GM18519 (cell line): ENCODE measurements around the gene RPS6KC1.
"Not testable (repeated sequence)": the region's sequence is repeated elsewhere in the genome, so short reads cannot be mapped to it uniquely, and the experiment has no call there.

Experiments
- ATAC-seq: cut with Tn5 transposase; IDR thresholded peaks from one replicate; pipeline ENCODE4 v1.9.1; 2021; ENCODE audit warnings: mild to moderate bottlenecking, moderate library complexity; ENCODE audit not compliant: unreplicated experiment, low FRiP score

Gene RPS6KC1, protein sequence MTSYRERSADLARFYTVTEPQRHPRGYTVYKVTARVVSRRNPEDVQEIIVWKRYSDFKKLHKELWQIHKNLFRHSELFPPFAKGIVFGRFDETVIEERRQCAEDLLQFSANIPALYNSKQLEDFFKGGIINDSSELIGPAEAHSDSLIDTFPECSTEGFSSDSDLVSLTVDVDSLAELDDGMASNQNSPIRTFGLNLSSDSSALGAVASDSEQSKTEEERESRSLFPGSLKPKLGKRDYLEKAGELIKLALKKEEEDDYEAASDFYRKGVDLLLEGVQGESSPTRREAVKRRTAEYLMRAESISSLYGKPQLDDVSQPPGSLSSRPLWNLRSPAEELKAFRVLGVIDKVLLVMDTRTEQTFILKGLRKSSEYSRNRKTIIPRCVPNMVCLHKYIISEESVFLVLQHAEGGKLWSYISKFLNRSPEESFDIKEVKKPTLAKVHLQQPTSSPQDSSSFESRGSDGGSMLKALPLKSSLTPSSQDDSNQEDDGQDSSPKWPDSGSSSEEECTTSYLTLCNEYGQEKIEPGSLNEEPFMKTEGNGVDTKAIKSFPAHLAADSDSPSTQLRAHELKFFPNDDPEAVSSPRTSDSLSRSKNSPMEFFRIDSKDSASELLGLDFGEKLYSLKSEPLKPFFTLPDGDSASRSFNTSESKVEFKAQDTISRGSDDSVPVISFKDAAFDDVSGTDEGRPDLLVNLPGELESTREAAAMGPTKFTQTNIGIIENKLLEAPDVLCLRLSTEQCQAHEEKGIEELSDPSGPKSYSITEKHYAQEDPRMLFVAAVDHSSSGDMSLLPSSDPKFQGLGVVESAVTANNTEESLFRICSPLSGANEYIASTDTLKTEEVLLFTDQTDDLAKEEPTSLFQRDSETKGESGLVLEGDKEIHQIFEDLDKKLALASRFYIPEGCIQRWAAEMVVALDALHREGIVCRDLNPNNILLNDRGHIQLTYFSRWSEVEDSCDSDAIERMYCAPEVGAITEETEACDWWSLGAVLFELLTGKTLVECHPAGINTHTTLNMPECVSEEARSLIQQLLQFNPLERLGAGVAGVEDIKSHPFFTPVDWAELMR

DNA sequence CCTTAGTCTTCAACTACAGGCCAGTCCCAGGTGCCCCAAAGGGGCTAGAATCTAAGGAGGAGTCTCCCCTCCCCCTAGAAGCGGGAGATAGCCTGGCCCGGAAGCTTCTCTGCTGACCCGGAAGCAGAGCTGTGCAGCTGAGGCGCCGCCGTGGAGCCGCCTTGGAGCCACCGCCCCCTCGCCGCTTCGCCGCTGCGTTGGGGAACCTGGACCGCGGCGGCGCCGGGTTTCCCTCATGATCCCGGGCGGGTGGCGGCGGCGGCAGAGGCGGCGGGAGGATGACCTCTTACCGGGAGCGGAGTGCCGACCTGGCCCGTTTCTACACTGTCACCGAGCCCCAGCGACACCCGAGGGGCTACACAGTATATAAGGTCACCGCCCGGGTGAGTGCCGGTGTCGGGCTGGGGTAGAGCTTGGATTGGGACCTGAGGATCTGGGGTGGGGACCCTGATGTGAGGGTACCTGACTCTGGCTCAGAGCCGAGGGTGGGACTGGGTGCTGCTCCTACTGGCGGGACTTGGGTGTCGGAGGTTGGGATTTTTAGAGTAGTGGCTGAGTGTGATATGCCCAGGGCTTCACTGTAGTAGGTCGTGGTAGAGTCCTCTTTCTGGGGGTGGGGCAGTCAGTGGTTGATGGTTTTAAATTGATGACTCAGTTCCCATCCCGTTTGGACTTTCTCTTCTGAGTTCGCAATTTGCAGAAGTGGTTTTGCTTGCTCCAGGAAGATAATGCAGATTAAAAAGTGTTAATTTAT, at the start of gene RPS6KC1:
Gene RPS6KC1 (plus strand): TSS at position 115 of the 754 bp plus-strand sequence. CDS start 164 bp downstream, at position 279.
- ATAC-seq = peak; percentile 94

DNA sequence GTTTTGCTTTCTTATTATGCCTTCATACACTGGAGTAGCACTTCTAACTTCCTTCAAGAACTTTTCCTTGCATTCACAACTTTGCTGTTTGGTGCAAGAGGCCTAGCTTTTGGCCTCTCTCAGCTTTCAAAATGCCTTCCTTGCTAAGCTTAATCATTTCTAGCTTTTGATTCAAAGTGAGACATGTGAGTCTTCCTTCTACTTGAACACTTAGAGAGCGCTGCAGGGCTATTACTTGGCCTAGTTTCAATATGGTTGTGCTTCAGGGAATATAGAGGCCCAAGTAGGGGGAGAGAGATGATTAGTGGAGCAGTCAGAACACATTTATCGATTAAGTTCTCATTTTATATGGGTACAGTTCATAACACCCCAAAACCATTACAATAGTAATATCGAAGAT, 47.8 kb upstream of the RPS6KC1 start:
- no peak for ATAC-seq

DNA sequence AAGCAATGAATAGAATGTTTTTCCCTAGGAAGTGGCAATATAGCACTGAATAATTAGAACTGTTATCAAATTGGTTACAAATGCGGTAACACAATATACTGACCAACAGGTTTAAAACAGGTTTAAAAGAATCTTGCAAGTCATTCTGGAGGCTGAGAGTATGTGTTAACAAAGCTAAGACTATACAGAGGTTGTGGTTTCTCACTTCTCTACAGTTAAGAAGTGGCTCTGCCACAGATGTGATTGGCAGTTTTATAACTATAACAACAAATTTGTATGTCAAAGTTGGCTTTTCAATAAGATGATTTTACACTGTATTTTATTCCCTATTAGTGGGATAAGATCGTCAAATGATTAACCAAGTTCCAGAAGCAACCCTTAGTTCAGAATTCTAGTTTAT, 42.5 kb upstream of the RPS6KC1 start:
- ATAC-seq = peak; percentile 86

DNA sequence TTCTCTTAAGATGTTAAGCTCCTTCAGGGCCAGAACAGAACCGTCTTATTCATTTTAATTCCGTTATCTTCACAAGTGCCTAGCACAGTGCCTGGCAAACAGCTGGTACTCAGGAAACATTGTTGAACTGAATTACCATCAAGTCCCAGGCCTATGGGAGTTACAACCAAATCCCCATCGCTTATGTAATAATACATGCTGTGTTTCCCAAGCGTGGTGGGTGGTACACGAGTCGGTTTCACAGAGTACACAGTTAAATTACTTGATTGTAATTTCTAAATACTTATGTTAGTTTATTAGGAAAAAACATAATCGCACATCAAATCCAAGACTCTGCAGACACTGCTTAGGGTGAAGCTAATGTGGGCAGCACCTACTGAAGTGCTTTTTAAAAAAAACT, 36.4 kb upstream of the RPS6KC1 start:
- no peak for ATAC-seq

DNA sequence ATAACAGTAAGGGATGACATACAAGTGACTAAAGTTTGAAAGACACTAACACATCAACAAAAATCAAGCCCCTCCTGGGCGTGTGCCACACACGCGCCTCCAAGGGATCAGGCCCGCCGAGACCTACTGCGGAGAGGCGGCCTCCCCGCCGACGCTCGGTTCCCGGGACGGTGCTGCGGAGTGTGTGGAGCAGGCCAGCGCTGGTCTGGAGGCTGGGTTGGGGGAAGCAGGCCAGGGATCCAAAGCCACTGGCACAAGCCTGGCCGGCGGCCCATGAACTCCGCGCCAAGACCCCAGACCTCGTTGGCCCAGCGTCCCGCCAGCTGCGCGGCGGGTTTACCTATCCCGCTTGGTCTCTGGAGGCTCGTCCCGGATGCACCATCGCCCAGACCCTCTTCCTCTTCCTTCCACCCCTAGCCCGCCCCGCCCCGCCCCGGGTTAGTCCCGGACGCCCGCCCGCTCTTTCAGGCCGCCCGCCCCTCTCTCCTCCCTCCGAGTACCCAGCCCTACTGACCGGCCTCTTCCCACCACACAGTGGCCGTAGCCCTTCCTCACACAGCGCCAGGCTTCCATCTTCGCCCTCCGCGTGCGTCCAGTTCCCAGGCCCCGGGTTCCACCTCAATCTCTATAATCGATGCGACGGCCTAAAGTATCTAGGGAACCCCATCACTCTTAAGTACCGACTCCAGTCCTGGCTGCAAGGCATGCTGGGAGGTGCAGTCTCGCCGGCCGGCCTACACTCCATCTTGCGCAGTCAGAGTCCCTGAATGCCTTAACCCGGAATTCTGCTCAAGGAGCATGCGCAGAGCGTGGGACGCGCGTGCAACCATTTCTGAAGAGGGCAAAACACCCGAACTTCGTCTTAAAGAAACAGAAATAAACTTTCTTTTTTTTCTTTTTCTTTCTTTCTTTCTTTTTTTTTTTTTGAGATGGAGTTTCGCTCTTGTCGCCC, 35.7 kb upstream of the RPS6KC1 start, which contains the start of gene ANGEL2:
Gene ANGEL2 (minus strand): TSS at position 769 of the 952 bp plus-strand sequence. CDS start 196 bp downstream, at position 573.
- ATAC-seq = peak; percentile 89

DNA sequence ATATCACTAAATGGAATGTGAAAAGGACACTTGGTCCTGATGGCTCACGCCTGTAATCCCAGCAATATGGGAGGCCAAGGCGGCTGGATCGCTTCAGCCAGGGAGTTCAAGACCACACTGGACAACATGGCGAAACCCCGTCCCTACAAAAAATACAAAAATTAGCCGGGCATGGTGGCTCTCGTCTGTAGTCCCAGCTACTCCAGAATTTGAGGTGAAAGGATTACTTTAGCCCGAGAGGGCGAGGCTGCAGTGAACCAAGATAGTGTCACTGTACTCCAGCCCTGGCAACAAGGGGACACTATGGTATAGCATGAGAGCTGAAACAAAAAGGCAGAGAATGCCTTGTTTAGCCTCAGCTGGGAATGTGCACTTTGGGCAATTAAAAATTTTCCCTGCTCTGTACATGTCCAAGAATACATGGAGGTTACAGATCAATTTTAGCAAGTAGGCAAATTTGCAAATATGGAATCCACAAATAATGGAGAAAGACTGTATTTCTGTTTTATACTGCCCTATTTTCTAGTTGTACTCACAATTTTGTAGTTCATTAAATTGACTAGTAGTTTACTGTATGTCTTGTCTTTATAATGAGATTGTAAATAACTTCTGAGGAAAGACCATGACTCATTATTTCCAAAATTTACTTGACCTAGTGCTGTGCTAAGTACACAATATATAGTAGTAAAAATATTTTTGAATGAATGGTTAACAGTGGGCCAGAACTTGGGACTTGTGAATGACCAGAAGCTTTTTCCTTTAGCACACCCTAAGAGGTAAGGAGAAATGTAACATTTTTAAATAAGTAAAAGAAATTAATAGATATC, 33.4 kb upstream of the RPS6KC1 start:
- ATAC-seq = no peak

DNA sequence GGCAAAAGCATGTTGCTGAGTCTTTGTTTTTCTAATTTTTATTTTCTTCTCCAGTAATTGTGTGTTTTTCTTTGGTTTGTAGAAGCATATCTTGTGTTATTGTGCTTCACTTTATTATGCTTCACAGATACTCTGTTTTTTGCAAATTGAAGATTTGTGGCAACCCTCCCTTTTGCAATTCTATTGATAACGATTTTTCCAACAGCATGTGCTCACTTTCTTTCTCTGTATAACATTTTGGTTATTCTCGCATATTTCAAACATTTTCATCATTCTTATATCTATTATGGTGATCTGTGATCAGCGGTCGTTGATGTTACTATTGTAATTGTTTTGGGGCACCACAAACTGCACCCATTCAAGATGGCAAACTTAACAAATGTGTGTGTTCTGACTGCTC, 31.6 kb upstream of the RPS6KC1 start:
- no peak for ATAC-seq

DNA sequence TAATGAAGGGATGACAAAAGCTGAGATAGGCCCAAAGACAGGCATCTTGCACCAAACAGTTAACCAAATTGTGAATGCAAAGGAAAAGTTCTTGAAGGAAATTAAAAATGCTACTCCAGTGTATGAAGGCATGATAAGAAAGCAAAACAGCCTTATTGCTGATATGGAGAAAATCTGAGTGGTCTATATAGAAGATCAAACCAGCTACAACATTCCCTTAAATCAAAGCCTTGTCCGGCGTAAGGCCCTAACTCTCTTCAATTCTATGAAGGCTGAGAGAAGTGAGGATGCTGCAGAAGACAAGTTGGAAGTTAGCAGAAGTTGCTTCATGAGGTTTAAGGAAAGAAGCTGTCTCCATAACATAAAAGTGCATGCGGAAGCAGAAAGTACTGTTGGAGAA, 31.0 kb upstream of the RPS6KC1 start:
- ATAC-seq = no peak

DNA sequence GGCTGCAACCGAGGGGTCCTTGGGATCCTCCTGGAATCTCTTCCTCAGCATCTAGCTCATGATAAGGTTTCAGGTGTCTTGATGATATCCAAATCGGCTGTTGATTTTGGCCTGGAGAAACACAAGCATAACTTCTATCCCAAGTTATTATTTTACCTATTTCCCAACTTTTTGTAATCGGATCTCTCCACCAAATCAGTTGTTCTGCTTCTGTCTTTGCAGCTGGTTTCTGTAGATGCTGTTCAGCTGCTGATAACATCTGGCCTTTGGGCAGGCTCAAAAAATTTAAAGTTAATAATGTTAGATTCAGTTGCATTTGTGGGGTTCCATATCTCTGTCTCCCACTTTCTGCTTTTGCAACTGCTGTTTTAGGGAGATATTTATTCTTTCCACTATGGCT, 24.0 kb upstream of the RPS6KC1 start:
- ATAC-seq = not testable (repeated sequence)

DNA sequence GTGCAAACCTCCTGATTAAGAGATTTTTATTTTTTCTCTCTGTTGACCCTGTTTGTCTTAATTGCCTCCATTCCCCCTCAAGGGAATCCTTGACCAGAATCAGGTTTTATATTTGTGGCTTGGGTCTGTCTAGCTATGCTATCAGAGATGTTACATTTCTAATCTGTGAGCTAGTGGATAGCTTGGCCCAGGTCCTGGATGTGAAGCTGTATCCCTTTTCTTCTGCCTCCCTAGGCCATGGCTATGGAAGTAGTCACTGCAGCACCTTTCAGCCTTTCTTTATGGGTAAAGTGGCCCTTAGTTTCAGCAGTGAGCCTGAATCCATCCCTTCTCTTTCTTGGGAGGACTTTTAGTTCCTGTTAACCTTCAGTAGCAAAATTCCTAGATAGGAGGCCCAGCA, 18.4 kb upstream of the RPS6KC1 start:
- ATAC-seq = no peak

DNA sequence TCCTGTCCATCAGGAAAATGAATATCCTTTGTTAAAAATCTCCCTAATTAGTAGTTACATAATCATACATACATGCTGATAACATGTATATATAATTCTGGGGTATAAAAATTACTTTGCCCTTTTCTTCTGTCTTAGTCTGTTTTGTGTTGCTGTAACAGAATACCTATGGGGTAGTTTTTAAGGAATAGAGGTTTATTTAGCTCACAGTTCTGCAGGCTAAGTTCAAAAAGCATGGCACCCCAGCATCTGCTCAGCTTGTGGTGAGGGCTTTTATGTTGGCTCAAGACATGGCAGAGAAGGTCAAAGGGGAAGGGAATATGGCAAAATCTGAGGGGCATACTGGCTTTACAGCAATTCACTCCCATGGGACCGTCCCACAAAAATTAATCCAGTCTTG, 16.3 kb upstream of the RPS6KC1 start:
- no peak for ATAC-seq

DNA sequence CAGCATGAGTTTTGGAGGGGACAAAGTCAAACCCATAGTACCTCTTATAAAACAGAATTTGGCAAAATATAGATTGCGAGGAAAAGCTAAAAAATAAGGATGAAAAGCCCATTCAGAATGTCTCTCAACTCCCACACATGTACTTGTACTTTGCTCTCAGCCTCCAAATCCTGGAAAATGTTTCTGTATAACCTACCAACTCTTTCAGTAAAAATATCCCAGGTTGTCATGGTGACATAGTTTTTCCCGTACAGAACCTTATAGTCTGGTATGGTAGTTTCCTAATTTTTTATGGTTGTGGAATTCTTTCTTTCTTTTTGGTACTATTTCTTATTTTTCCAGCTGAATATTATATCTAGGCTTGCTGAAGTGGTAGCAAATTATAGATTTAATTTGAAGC, 15.5 kb upstream of the RPS6KC1 start:
- ATAC-seq = no peak

DNA sequence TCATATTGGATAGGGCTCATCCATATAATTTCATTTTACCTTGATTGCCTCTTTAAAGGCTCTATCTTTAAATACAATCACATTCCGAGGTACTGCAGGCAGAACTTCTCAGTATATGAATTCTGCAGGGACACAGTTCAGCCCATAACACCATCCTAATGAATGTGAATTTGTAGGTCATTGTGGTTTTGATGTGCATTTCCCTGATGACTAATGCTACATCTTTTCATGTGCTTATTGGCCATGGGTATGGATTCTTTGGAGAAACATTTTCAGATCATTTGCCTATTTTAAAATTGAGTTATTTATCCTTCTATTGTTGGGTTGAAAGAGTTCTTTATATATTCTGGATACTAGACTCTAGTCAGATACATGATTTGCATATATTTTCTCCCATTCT, 9.6 kb upstream of the RPS6KC1 start:
- no peak for ATAC-seq

DNA sequence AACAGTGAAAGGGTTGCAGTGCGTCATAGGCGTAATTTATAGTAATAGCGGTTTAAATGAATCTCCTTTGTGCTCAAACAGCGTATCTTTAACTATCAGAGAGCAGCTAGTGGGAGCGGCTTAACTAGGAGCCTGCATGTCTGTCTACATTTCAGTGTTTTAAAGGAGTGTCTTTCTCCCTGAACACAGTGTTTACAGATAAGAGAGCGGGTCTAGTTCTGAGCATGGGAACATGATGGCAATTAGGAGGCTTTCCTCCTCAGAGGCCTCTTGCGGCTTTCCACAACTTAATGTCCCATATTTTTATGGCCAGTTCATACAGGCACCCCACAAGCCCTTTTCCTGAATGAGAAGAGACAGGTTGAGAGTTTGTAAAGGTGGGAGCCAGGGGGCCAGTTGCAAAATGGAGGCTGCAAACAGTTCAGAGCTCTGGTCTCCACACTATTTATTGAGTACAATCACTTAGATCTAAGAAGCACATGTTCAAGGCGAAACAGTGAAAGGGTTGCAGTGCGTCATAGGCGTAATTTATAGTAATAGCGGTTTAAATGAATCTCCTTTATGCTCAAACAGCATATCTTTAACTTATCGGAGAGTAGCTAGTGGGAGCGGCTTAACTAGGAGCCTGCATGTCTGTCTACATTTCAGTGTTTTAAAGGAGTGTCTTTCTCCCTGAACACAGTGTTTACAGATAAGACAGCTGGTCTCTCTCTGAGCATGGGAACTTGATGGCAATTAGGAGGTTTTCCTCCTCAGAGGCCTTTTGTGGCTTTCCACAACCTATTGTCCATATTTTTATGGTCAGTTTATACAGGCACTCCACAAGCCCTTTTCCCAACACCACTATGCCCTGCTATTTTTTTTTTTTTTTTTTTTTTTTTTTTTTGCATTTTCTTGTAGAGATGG, 5.5 kb upstream of the RPS6KC1 start:
- ATAC-seq = not testable (repeated sequence)

DNA sequence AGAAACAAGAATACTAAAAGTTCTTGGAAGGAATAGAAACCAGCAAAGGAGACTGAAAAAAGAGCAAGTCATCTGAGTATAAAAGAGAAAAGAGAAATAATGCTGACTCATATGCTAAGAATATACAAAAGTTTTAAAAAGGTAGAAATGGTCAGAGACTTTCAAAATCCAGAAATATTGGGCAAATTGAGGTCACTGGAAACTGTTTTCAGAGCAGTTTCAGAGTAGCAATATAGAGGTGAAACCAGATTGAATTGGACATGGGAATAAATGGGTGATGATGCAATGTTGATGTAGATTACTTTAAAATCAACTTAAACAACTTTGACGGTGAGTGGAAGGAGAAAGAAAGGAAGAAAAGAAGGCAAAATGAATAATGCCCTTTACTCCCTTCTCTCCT, 1.8 kb upstream of the RPS6KC1 start:
- ATAC-seq = no peak

DNA sequence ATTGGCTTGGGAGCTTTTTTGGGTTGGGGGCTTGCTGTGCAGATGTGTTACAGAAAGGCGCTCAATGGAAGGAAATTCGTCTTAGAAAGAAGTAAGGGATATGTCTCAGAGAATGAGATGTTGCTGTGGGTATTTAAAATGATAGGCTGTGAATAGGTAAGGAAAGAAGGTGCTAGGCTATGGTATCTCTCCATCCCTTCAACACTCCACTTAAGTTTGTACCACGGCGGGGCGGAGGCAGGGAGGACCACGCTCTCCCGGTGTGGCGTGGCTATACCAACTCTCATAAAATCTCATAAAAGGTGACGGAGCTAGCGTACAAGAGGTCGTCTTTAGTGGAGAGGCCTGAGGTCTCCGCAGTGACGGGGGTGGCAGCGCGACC, 305 bp upstream of the RPS6KC1 start:
- ATAC-seq = no peak

DNA sequence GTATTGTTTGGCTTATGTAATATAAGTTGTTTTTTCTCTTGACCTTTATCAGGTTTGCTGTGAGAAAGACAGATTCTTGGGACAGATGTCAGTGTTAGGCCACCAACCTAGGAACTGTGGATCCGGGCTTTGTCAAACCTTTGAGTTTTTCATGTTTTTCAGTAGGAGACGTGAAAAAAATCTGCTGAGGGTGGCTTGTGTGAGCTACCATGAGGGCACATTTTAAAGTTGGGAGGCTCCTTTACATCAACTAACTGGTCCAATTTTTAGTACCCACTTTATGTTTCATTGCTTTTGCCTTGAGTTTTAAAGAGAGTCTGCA, 801 bp downstream of the RPS6KC1 start:
- no peak for ATAC-seq

DNA sequence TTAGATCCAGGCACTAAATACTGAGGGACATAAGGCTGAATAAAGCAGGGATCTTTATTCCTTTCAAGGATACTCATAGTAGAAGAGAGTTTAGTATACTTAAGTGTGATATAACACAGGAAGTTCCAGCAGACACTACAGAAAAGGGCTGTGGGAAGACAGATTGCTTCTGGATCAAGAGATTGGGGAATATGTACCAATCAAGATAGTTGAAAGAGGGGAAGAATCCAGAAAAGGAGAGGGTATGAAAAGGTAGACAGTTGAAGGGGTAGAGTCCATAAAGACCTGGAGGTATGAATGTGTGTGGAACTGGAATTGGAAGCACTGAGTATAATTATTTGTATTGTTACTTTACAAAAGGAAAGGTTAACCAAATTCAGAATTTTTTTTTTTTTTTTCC, 2.4 kb downstream of the RPS6KC1 start:
- no peak for ATAC-seq
